Kidney (tissue), 14 donors: ENCODE data around the gene SYTL2. TPM values are rescaled to one million over a fixed set of nuclear protein-coding genes. Genes with fewer than 3 reads are reported as not detected.

Experiments used
- DNase-seq, 5 donors: peaks; one replicate each; pipeline ENCODE4 v3.0.0-alpha.2; 2013 to 2020
- FAIRE-seq: peaks from 2 replicates; lab custom pipeline; 2012; peaks lifted over from hg19 to GRCh38; lab: Jason Lieb, UNC
- H3K27ac ChIP-seq, 2 donors: one replicate each; pipeline ENCODE4 v1.7.0; 2013; ENCODE audit warnings: low read depth in 2 of 2, low read length in 2 of 2, inconsistent platforms in 1 of 2
- H3K27me3 ChIP-seq: one replicate; pipeline ENCODE4 v1.7.1; 2013; ENCODE audit warnings: low read length, inconsistent platforms; ENCODE audit not compliant: control insufficient read depth, insufficient read depth
- H3K36me3 ChIP-seq, 3 donors: one replicate each; pipeline versions ENCODE4 v1.7.0 to v1.7.1; 2013; ENCODE audit warnings: low read length in 3 of 3, control low read depth in 1 of 3, inconsistent platforms in 1 of 3; ENCODE audit not compliant: insufficient read depth in 3 of 3, control insufficient read depth in 2 of 3
- H3K4me1 ChIP-seq, 3 donors: one replicate each; pipeline versions ENCODE4 v1.7.0 to v1.7.1; 2013; ENCODE audit warnings: low read length in 3 of 3, inconsistent platforms in 1 of 3, low read depth in 1 of 3; ENCODE audit not compliant: control insufficient read depth in 2 of 3, insufficient read depth in 2 of 3
- H3K4me3 ChIP-seq, 3 donors: one replicate each; pipeline versions ENCODE4 v1.7.0 to v1.8.1; 2013; ENCODE audit warnings: low read length in 3 of 3, control low read depth in 1 of 3, inconsistent platforms in 1 of 3
- H3K9ac ChIP-seq, 3 donors: one replicate each; pipeline versions ENCODE4 v1.7.0 to v1.7.1; 2013; ENCODE audit warnings: low read length in 3 of 3, control low read depth in 1 of 3, inconsistent platforms in 1 of 3
- H3K9me3 ChIP-seq, 3 donors: one replicate each; pipeline versions ENCODE4 v1.7.0 to v1.7.1; 2013; ENCODE audit warnings: low read length in 3 of 3, control low read depth in 1 of 3, inconsistent platforms in 1 of 3; ENCODE audit not compliant: control insufficient read depth in 2 of 3, insufficient read depth in 1 of 3
- intact Hi-C: fragments of 100-400 bp; cut with DNase I; formaldehyde crosslinking; loops from one replicate; pipeline ENCODE4 v1.11.1; 2022
- polyA plus RNA-seq: library from polyadenylated mRNA; stranded (reverse); fragments of 350-450 nt; fragmentation: Illumina TruSeq; extraction: RNeasy Lipid Tissue Mini Kit (QIAGEN cat#74804); gene quantifications from one replicate; pipeline ENCODE4 v1.2.3, GENCODE V29; 2014; ENCODE audit warnings: low read depth, low replicate concordance; ENCODE audit not compliant: insufficient read depth
- total RNA-seq: library from RNA; stranded (reverse); fragmentation: NEBNext Ultra II Directional; extraction: Animal tissue kit (Norgen Biotek cat#: 25700); gene quantifications from one replicate; pipeline ENCODE4 v1.2.1, GENCODE V29; 2021
- TF ChIP-seq, protein P1 (sequence below): IDR thresholded peaks from 3 replicates; pipeline ENCODE4 v1.5.1; 2012; ENCODE audit warnings: mild to moderate bottlenecking, moderate library complexity, borderline replicate concordance; ENCODE audit not compliant: insufficient read depth; ENCODE audit errors: extremely low read depth
- donor health status: control.
- donor health status: control.
- donor health status: control.
- donor health status: control.
- donor health status: control.
- donor health status: DM: yes; HTN: yes; CAD: no.
- donor health status: Normal renal cell carcinoma (clear cell type).

SYTL2 gene
- total and polyA plus RNA-seq, 2 donors from 2014 or later: 19.8 to 187 TPM

DNA sequence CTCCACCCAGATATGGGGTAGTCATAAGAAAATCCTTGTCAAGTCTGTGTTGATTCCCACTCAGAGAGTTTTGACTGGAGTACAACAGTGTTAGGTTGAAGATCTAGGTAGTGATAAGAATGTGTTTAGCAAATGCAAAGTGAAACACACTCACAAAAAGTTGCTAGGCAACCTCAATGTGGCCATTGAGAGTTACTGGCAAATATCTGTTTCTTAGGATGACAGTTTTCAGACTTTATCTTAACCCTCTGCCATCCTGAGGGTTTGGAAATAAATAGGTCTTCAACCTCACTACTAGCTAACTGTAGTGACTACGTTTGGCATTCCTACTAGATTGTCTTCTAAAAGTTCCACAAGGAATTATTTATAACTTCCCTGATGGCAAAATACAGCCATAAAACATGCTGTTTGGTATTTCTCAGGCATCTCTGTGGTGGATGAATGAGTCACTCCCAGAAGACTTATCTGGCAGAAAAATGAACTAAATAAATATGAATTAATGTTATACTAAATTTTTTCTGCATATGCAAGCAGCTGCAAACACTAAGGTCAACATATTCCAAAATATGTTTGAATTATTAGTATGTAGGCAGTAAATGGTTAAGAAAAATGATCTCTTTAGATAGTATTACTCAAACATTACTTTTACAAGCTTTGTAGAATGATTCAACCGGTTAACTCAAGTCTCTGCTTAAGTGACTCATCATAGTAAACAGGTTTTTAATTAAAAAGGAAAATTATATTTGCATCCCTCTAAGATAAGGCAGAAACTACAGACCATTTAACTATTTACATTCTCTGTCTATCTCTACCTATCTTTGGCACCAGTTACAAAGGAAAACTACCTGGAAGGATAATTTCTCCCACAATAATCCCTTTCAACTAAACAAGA is 17.1 kb upstream of the SYTL2 start:
- H3K9ac ChIP-seq: no peak overlapping the region

DNA sequence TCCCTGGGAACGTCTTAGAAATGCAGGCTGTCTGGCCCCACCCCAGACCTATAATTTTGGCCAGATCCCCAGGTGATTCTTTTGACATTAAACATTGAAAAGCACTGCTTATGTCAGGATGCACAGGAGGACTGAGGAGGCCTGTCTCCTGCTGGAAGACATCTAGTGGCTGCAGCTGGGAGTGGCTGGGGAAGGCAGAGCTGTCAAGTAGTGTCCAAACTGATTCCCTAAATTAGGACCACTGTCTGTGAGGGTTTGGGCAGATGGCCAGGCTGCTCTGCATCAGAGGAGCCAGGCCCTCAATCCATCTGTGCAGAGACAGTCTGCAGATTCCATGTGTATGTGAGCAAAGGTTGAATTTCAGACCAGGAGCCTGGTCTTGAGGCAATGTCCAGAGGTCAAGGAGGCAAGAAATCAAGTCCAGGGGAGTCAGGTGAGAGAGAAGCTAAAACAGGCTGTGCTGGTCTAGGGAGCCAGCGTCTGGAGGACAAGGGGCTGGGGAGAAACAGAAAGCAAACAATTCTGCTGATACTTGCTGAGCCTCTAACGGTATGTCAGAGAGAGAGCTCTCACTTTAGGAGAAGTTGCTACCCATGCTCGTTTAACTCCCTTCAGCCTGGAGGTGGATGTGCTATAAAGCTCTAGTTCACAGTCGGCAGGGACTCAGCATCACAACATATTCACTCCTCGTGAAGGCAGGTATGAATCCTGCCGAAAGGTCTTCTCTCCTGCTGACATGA is 15.3 kb upstream of the SYTL2 start:
- Histone ChIP-seq H3K9me3 (no peaks in the 10 kb centered on the region), H3K9ac (no peak overlapping the region), H3K4me1 (peaks cover 0 to 16% (median 13%) of the 10 kb centered on the region in 3 donors), H3K36me3 (no peaks in the 10 kb centered on the region), H3K27ac (peak overlapping the region; percentile 26 to 45), H3K4me3 (peak overlapping the region in 2 of 3 donors; percentile 21 to 36), H3K27me3 (no peaks in the 10 kb centered on the region)
- FAIRE-seq: no peak
- intact Hi-C loops: no loop called here
- DNase-seq: peak; percentile 27 to 79 (median 46)
- TF ChIP-seq, protein P1, sequence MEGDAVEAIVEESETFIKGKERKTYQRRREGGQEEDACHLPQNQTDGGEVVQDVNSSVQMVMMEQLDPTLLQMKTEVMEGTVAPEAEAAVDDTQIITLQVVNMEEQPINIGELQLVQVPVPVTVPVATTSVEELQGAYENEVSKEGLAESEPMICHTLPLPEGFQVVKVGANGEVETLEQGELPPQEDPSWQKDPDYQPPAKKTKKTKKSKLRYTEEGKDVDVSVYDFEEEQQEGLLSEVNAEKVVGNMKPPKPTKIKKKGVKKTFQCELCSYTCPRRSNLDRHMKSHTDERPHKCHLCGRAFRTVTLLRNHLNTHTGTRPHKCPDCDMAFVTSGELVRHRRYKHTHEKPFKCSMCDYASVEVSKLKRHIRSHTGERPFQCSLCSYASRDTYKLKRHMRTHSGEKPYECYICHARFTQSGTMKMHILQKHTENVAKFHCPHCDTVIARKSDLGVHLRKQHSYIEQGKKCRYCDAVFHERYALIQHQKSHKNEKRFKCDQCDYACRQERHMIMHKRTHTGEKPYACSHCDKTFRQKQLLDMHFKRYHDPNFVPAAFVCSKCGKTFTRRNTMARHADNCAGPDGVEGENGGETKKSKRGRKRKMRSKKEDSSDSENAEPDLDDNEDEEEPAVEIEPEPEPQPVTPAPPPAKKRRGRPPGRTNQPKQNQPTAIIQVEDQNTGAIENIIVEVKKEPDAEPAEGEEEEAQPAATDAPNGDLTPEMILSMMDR: peak; percentile 34

More for the DNA sequence above, 17.1 kb upstream of the SYTL2 start:
- H3K4me1 ChIP-seq: peaks cover 0 to 16% (median 13%) of the 10 kb centered on the region in 3 donors
- H3K36me3 ChIP-seq: no peaks in the 10 kb centered on the region
- no peak overlapping the region for H3K4me3 ChIP-seq
- DNase-seq (peak in 2 of 5 donors; percentile 55 to 63), FAIRE-seq (peak; percentile 25)
- H3K27ac ChIP-seq: peak overlapping the region; percentile 53 to 73
- no peaks in the 10 kb centered on the region for H3K27me3 ChIP-seq
- TF ChIP-seq, protein P1: no peak
- intact Hi-C loops: no loop called here
- no peaks in the 10 kb centered on the region for H3K9me3 ChIP-seq

DNA sequence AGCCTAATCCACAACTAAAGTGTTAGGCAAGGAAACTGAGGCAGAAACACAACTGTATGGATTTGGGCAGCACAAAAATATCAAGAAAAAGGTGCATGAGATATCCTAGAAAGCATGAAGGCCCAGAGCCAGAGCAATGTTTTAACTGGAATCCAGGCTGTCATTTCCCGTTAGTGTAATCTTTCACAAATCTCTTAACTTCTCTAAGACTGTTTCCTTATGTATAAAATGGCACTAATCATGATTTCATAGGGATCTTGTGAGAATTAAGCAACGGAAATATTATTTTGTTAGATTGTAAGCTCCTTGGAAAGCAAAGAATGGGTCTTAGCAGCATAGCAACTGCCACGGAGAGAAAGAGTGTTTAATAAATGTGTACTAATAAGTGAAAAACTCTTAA is 14.7 kb upstream of the SYTL2 start:
- Histone ChIP-seq H3K4me3 (no peak overlapping the region), H3K27ac (no peak overlapping the region), H3K27me3 (no peaks in the 10 kb centered on the region), H3K36me3 (no peaks in the 10 kb centered on the region), H3K9me3 (no peaks in the 10 kb centered on the region), H3K9ac (no peak overlapping the region), H3K4me1 (peaks cover 0 to 16% (median 13%) of the 10 kb centered on the region in 3 donors)
- FAIRE-seq (no peak), DNase-seq (no peak)
- TF ChIP-seq, protein P1: no peak
- intact Hi-C loops: no loop called here
